Fibroblast of villous mesenchyme (primary cell): ENCODE data around the gene CLEC11A. TPM values are rescaled to one million over a fixed set of nuclear protein-coding genes. Genes with fewer than 3 reads are reported as not detected.

Source experiments
- DNase-seq: peaks from one replicate; pipeline ENCODE4 v3.0.0-alpha.2; 2010; ENCODE audit warnings: low read depth
- H3K4me3 ChIP-seq: 2 replicates; pipeline ENCODE4 v1.5.1; 2011; ENCODE audit warnings: low read depth, mild to moderate bottlenecking, low read length
- total RNA-seq: library from RNA; depleted of rRNA; stranded (reverse); fragments of >200 nt; gene quantifications from 2 replicates; pipeline ENCODE4 v1.2.3, GENCODE V29; 2012
- TF ChIP-seq, protein P1 (sequence below): IDR thresholded peaks from 2 replicates; pipeline ENCODE4 v1.5.1; 2012; ENCODE audit warnings: low read depth, mild to moderate bottlenecking, low read length; ENCODE audit not compliant: insufficient read depth

Gene CLEC11A
- total RNA-seq, result 18.6 and 25.4 TPM in 2 replicates

DNA sequence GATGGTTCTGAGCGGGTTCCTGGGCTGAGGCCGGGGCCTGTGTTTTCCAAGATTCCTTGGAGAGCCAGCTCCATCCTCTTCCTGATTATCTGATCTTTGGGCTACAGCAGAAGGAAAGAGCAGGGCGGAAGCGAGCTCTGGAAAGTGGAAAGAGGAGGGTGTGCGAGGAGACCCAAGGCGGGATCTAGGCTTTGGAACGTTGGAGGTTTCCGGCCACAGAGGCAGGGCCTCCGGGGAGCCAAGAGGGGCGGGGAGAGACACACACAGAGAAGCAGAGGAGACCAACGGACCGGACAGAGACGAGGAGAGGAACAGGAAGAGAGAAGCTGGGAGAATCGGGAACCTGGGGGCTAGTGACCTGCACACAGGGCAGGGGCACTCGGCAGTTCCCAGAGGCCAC, at the start of gene CLEC11A:
Gene CLEC11A, plus strand, starts transcription at position 296 of the 400 bp plus-strand sequence. CDS start 162 bp downstream, outside the sequence.
- peak; percentile 64 for DNase-seq
- TF ChIP-seq, protein P1, sequence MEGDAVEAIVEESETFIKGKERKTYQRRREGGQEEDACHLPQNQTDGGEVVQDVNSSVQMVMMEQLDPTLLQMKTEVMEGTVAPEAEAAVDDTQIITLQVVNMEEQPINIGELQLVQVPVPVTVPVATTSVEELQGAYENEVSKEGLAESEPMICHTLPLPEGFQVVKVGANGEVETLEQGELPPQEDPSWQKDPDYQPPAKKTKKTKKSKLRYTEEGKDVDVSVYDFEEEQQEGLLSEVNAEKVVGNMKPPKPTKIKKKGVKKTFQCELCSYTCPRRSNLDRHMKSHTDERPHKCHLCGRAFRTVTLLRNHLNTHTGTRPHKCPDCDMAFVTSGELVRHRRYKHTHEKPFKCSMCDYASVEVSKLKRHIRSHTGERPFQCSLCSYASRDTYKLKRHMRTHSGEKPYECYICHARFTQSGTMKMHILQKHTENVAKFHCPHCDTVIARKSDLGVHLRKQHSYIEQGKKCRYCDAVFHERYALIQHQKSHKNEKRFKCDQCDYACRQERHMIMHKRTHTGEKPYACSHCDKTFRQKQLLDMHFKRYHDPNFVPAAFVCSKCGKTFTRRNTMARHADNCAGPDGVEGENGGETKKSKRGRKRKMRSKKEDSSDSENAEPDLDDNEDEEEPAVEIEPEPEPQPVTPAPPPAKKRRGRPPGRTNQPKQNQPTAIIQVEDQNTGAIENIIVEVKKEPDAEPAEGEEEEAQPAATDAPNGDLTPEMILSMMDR, result no peak
- peak within 1 kb of the TSS; percentile 68 for H3K4me3 ChIP-seq

- no peak for DNase-seq
- TF ChIP-seq, protein P1, result no peak
- H3K4me3 ChIP-seq, result no peak overlapping the region
Observed at GRCh38 chr19:50676625-50677197, 46.5 kb upstream of the CLEC11A start.

- TF ChIP-seq, protein P1, result no peak
- DNase-seq, result no peak
- no peak overlapping the region for H3K4me3 ChIP-seq
Observed at GRCh38 chr19:50677636-50678035, 45.5 kb upstream of the CLEC11A start.

DNA sequence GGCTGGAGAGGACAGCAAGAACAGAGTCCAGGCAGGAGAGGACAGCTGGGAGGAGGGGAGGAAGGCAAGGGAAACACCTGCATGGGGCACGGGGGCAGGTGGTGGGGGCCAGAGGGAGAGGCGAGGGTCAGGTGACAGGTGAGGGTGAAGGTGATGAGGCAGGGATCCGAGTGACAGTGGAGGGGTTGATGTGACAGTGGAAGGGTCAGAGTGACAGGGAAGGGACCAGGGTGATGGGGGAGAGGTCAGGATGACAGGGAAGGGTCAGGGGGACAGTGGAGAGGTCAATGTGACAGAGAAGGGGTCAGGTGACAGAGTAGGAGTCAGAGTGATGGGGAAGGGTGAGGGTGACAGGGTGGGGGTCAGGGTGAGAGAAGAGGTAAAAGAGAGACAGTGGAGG, 44.8 kb upstream of the CLEC11A start:
- DNase-seq, result no peak
- TF ChIP-seq, protein P1, result no peak
- no peak overlapping the region for H3K4me3 ChIP-seq

DNA sequence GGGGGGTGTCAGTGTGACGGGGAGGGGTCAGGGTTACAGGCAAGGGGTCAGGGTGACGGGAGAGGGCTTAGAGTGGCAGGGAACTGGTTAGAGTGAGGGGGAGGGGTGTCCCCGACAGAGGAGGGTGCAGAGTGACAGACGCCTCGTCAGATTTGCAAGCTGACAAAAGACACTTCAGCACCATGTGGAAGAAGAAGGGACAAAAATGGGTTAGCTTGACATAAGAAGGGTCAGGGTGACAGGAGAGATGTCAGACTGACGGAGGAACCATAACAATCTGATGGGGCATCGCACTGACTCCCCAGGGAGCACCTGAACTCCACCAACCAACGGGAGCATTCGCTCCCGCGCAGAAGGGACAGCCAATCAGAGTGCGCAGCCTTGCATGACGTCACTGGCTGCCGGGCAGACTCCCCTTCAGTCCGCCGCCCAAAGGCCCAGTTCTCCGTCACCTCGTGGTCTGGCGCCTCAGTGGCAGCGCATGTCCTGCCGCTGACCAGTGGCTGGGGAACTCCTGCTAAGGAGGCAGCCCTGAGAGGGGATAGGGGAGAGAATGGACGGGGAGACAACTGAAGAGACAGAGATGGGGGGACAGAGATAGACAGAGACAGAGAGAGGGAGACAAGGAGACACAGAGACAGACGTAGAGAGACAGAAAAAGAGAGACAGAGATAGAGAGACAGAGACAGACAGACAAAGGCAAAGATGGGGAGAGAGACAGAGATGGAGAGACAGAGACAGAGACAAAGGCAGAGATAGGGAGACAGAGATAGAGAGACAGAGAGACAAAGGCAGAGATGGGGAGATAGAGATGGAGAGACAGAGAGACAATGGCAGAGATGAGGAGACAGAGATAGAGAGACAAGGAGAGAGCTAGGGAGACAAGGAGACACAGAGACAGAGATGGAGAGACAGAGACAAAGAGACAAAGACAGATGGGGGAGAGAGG, 43.7 kb upstream of the CLEC11A start:
- no peak overlapping the region for H3K4me3 ChIP-seq
- DNase-seq, result peak; percentile 48

GRCh38 chr19:50686310-50687032, 36.7 kb upstream of the CLEC11A start:
- DNase-seq, result no peak
- TF ChIP-seq, protein P1, result no peak
- H3K4me3 ChIP-seq, result no peak overlapping the region

More for the DNA sequence above, 43.7 kb upstream of the CLEC11A start:
- TF ChIP-seq, protein P1, result no peak
